ENCODE measurements around the gene HSD17B7.

The HSD17B7 gene

DNA sequence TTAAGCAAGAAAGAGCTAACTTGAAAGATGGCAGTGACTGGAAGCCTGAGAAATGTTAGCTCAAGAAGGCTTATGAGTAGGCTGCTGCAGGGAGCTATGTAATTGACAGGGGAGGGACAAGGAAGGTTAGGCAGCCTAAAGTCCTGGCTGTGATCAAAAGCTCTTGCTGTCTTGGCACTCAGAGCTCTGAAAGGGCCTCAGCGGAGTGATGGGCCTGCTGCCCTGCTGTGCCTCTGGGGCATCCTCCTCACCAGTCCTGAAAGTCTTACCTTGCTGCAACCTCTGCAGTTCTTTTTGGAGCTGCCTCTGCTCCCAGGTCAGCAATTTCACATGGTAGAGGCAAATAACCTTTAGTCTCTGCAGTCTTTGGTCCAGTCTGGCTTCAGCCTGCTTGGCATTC lies 68.7 kb downstream of the HSD17B7 start:
- no peak for DNase-seq

DNA sequence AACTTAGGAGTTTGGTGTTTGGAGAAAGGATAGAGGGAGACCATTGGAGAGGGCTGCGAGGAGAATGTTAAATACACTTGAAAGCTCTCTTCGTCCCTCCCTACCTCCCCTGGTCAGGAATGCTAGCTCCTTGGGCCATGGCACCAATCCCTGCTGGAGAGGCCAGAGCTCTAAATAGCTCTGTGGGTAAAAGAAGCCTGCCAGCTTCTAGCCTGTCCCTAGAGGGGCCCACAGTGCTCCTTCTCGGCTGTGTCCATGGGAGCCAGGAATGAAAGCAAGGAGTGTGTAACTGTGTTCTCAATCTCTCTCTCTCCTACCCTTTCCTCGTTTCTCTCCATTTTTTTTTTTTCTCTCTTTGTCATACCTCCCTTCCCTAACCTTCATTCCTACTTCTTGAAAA lies 70.6 kb downstream of the HSD17B7 start, which contains the start of gene CCDC190:
TSS of gene CCDC190 (minus strand) at position 75 of the 400 bp plus-strand sequence. CDS start 1,529 bp downstream, outside the sequence.
- DNase-seq: no peak

DNA sequence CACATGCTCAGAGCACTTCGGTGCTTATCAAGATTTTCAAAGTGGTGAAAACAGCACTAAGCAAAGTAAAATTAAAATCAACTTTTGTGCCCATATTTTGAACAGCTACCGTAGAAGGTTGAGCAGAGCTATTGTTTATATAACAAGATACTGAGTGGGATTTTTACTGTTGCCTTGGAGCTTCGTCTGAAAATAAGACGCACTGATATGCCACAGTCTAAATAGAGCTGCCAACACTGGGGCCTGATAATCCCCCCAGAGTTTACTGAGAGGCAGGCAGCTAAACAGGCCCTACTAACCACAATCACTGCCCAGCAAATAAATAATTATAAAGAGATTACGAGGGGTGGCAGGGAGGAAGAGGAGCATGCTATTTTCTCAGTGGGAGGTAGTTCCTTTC lies 71.1 kb downstream of the HSD17B7 start:
- no peak for DNase-seq

Data from NCI-H1694 treated with DMSO at 0.1 percent for 48 hours (cell line).